AG04450 (cell line): Measurements from ENCODE around the gene SIGMAR1. TPM values are rescaled to one million over a fixed set of nuclear protein-coding genes. Genes with fewer than 3 reads are reported as not detected.

Experiments
- CTCF ChIA-PET: fragments of 300-600, 350-600 bp; formaldehyde crosslinking; extraction: SDS; loops from one replicate; lab custom pipeline; 2022; ENCODE audit warnings: antibody characterized with exemption, inconsistent platforms; lab: Charles Lee
- POLR2A ChIA-PET: fragments of 350-600 bp; formaldehyde crosslinking; extraction: SDS; loops from one replicate; lab custom pipeline; 2021; ENCODE audit warnings: antibody characterized with exemption, inconsistent platforms; lab: Yijun Ruan, JAX
- DNase-seq: peaks from one replicate; pipeline ENCODE4 v3.0.0-alpha.2; 2011; ENCODE audit warnings: low read depth, low spot score
- H3K27ac ChIP-seq: one replicate; pipeline ENCODE4 v1.5.1; 2012; ENCODE audit warnings: low read depth, low read length, control low read depth
- H3K27me3 ChIP-seq: one replicate; pipeline ENCODE4 v1.6.0; 2012; ENCODE audit warnings: low read length; ENCODE audit not compliant: control insufficient read depth, insufficient read depth
- H3K4me3 ChIP-seq: 2 replicates; pipeline ENCODE4 v1.5.1; 2011; ENCODE audit warnings: mild to moderate bottlenecking, low read depth, low read length, control low read depth
- H3K9me3 ChIP-seq: 2 replicates; pipeline ENCODE4 v1.5.1; 2012; ENCODE audit warnings: low read length; ENCODE audit not compliant: control insufficient read depth, insufficient read depth
- polyA minus RNA-seq: library from RNA; depleted of rRNA, polyadenylated mRNA; stranded (reverse); fragments of >200 nt; gene quantifications from 2 replicates; pipeline ENCODE4 v1.2.3, GENCODE V29; 2011; rRNA and poly(A)+ RNA removed
- polyA plus RNA-seq: library from polyadenylated mRNA; depleted of rRNA; stranded (reverse); fragments of >200 nt; gene quantifications from 2 replicates; pipeline ENCODE4 v1.2.3, GENCODE V29; 2011; rRNA removed
- TF ChIP-seq, protein P1 (sequence below): IDR thresholded peaks from 2 replicates; pipeline ENCODE4 v1.5.1; 2011; ENCODE audit warnings: low read depth, low read length, control low read depth, inconsistent platforms

The SIGMAR1 gene
- polyA plus RNA-seq (38.9 and 56.9 TPM in 2 replicates), polyA minus RNA-seq (22.9 and 26.7 TPM in 2 replicates)

GRCh38 chr9:34637356-34638137 lies at the start of gene SIGMAR1:
SIGMAR1 (minus strand) TSS chr9:34637787; CDS start chr9:34637697, 90 bp downstream.
- CTCF ChIA-PET, result interaction anchor here (0.8 to 2.6 kb wide), 6 partner anchors 9 to 65 kb away, joined by 3 to 22 read pairs (median 5); partner anchors contain the start of genes DCTN3 and GALT

DNA sequence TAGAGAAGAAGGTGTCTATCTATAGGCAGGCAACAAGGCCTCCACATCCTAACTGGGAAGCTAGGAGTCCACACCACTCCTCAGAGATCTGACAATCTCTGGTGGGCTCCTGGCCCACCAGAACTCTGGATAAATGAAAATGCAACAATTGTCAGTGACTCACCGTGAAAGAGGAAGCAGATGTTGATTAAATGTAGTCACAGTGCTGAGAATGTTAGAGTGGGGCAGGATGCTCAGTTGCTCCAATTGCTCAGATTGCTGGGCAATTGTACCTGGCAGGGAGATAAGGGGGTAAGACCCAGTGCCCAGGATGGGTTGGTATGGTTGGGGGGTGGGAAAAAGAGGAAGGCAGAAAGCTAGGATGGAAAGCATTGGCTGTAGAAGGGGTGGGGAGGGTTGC lies 49.1 kb upstream of the SIGMAR1 start:
- POLR2A ChIA-PET, result no interaction called here
- no peak for DNase-seq
- H3K4me3 ChIP-seq, result no peak overlapping the region
- no peak overlapping the region for H3K27ac ChIP-seq
- no peaks in the 10 kb centered on the region for H3K27me3 ChIP-seq
- H3K9me3 ChIP-seq, result no peaks in the 10 kb centered on the region
- TF ChIP-seq, protein P1, sequence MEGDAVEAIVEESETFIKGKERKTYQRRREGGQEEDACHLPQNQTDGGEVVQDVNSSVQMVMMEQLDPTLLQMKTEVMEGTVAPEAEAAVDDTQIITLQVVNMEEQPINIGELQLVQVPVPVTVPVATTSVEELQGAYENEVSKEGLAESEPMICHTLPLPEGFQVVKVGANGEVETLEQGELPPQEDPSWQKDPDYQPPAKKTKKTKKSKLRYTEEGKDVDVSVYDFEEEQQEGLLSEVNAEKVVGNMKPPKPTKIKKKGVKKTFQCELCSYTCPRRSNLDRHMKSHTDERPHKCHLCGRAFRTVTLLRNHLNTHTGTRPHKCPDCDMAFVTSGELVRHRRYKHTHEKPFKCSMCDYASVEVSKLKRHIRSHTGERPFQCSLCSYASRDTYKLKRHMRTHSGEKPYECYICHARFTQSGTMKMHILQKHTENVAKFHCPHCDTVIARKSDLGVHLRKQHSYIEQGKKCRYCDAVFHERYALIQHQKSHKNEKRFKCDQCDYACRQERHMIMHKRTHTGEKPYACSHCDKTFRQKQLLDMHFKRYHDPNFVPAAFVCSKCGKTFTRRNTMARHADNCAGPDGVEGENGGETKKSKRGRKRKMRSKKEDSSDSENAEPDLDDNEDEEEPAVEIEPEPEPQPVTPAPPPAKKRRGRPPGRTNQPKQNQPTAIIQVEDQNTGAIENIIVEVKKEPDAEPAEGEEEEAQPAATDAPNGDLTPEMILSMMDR, result no peak
- CTCF ChIA-PET, result interaction anchor here (2.3 to 2.9 kb wide), 2 partner anchors 14 to 16 kb away, joined by 14 to 16 read pairs; no protein-coding TSS in a partner anchor

More at GRCh38 chr9:34637356-34638137, at the start of gene SIGMAR1:
- H3K27ac ChIP-seq, result peak within 1 kb of the TSS; percentile 11
- peak within 1 kb of the TSS; percentile 80 for H3K4me3 ChIP-seq
- H3K27me3 ChIP-seq, result no peaks in the 10 kb centered on the region
- DNase-seq, result peak; percentile 82
- TF ChIP-seq, protein P1, result no peak
- no peaks in the 10 kb centered on the region; the same call in 1 of the 2 replicates for H3K9me3 ChIP-seq
- POLR2A ChIA-PET, result interaction anchor here (0.7 to 2.5 kb wide), 5 partner anchors 9 to 28 kb away, joined by 3 to 17 read pairs (median 6); partner anchors contain the start of genes DCTN3, GALT and RPP25L

DNA sequence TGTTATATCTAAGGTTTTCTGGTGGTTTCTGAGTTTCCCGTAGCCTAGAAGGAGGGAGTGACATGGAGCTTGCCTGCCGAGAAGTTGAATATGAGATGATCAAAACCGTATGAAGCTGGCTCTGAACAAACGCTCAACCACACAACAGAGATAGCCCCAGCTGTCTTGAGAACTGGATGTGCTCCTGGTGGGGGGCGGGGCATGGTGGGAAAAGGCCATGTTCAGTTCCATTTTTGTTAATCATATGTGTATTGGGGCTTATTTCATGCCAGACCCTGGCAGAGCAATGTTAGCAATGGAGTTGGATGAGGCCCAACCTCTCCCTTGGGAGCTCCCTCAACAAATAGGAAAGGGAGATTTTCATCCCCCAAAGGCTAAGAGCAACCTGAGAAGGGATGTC lies 48.6 kb upstream of the SIGMAR1 start:
- Histone ChIP-seq H3K9me3 (no peaks in the 10 kb centered on the region), H3K27ac (no peak overlapping the region), H3K27me3 (no peaks in the 10 kb centered on the region), H3K4me3 (no peak overlapping the region)
- TF ChIP-seq, protein P1, result no peak
- POLR2A ChIA-PET, result no interaction called here
- no peak for DNase-seq
- CTCF ChIA-PET, result interaction anchor here (0.8 to 2.9 kb wide), 3 partner anchors 15 to 213 kb away, joined by 3 to 16 read pairs (median 14); no protein-coding TSS in a partner anchor

GRCh38 chr9:34685591-34685990 lies 48.0 kb upstream of the SIGMAR1 start:
- Histone ChIP-seq H3K27ac (no peak overlapping the region), H3K9me3 (no peaks in the 10 kb centered on the region), H3K27me3 (no peaks in the 10 kb centered on the region), H3K4me3 (no peak overlapping the region)
- DNase-seq, result no peak
- TF ChIP-seq, protein P1, result no peak
- ChIA-PET POLR2A (no interaction called here), CTCF (interaction anchor here (0.8 to 2.9 kb wide), 3 partner anchors 15 to 214 kb away, joined by 3 to 16 read pairs (median 14); no protein-coding TSS in a partner anchor)
